Right kidney (tissue), 9 donors: ENCODE results near the gene CCDC57.
"Not testable (repeated sequence)": the region's sequence is repeated elsewhere in the genome, so short reads cannot be mapped to it uniquely, and the experiment has no call there.

ENCODE experiments used
- DNase-seq: peaks from one replicate; pipeline ENCODE4 v3.0.0-alpha.2; 2016
- long read RNA-seq, 8 donors: transcript quantifications; one replicate each; lab custom pipeline, GENCODE V29; 2026

CCDC57 gene
- long read RNA-seq, donor 1, partial matches to known transcripts, result 0 of 1 reads
- long read RNA-seq, donor 1, other reads (novel, unspliced or antisense), result 0 of 1 reads
- long read RNA-seq, donor 2, partial matches to known transcripts, result 0 of 4 reads
- long read RNA-seq, donor 2, other reads (novel, unspliced or antisense), result 0 of 4 reads
- long read RNA-seq, donor 3, partial matches to known transcripts, result 0 of 2 reads
- long read RNA-seq, donor 3, other reads (novel, unspliced or antisense), result 0 of 2 reads
- long read RNA-seq, donor 4, partial matches to known transcripts, result 0 of 2 reads
- long read RNA-seq, donor 4, other reads (novel, unspliced or antisense), result 0 of 2 reads
- long read RNA-seq, donor 5, transcript CCDC57-219 (2 exons, 513 nt), result major isoform, 5 of 5 reads
- long read RNA-seq, donor 5, partial matches to known transcripts, result 0 of 5 reads
- long read RNA-seq, donor 5, other reads (novel, unspliced or antisense), result 0 of 5 reads
- long read RNA-seq, donor 6, result 0 reads
- long read RNA-seq, donor 7, result 0 reads
- long read RNA-seq, donor 8, partial matches to known transcripts, result 0 of 4 reads
- long read RNA-seq, donor 8, other reads (novel, unspliced or antisense), result 0 of 4 reads

GRCh38 chr17:82212331-82213250, at the start of gene CCDC57:
Gene CCDC57, minus strand, starts transcription at chr17:82212842. Its CDS starts 10,898 bp downstream, at chr17:82201944.
- DNase-seq, result peak; percentile 86

- DNase-seq, result no peak
Measured at GRCh38 chr17:82262344-82262743, 49.7 kb upstream of the CCDC57 start.

- not testable (repeated sequence) for DNase-seq
Measured at GRCh38 chr17:82259972-82260961, 47.6 kb upstream of the CCDC57 start.

GRCh38 chr17:82258555-82258954, 45.9 kb upstream of the CCDC57 start:
- no peak for DNase-seq

- DNase-seq, result no peak
Measured at GRCh38 chr17:82257473-82257872, 44.8 kb upstream of the CCDC57 start.

- no peak for DNase-seq
Measured at GRCh38 chr17:82256242-82256885, 43.7 kb upstream of the CCDC57 start.

GRCh38 chr17:82255402-82255972, 42.8 kb upstream of the CCDC57 start:
- DNase-seq, result no peak

GRCh38 chr17:82254746-82255145, 42.1 kb upstream of the CCDC57 start:
- DNase-seq, result not testable (repeated sequence)

GRCh38 chr17:82254096-82254495, 41.5 kb upstream of the CCDC57 start:
- DNase-seq, result not testable (repeated sequence)

GRCh38 chr17:82253179-82253544, 40.5 kb upstream of the CCDC57 start:
- DNase-seq, result no peak

GRCh38 chr17:82252511-82253178, 40.0 kb upstream of the CCDC57 start:
- DNase-seq, result no peak

- no peak for DNase-seq
Measured at GRCh38 chr17:82250868-82251500, 38.3 kb upstream of the CCDC57 start.

- DNase-seq, result no peak
Measured at GRCh38 chr17:82249896-82250581, 37.4 kb upstream of the CCDC57 start.

- no peak for DNase-seq
Measured at GRCh38 chr17:82248815-82249674, 36.4 kb upstream of the CCDC57 start.

GRCh38 chr17:82247856-82248671, 35.4 kb upstream of the CCDC57 start:
- DNase-seq, result no peak

- DNase-seq, result no peak
Measured at GRCh38 chr17:82247182-82247823, 34.7 kb upstream of the CCDC57 start.
